ENCODE results near the gene POU3F3.

The POU3F3 gene

GRCh38 chr2:104888489-104889258 lies 34.8 kb downstream of the POU3F3 start:
- Mint-ChIP-seq H3K9me3 (peaks cover 0 to 7% of the 10 kb centered on the region in 2 donors), H3K4me1 (peaks cover 18 to 29% of the 10 kb centered on the region in 2 donors), H3K27me3 (peaks cover 5 to 10% of the 10 kb centered on the region in 2 donors), H3K36me3 (no peaks in the 10 kb centered on the region), H3K4me3 (peak overlapping the region in 1 of 2 donors; percentile 32), H3K27ac (no peak overlapping the region)
- ATAC-seq (replicated peaks) (peak; percentile 63 to 68), DNase-seq (no peak)

GRCh38 chr2:104889291-104889959 lies 35.5 kb downstream of the POU3F3 start:
- DNase-seq = no peak
- Mint-ChIP-seq H3K4me1 (peaks cover 18 to 29% of the 10 kb centered on the region in 2 donors), H3K27me3 (peaks cover under 1 to 6% of the 10 kb centered on the region in 2 donors), H3K4me3 (peak overlapping the region in 1 of 2 donors; percentile 32), H3K27ac (peak overlapping the region; percentile 37), H3K36me3 (no peaks in the 10 kb centered on the region), H3K9me3 (peaks cover 0 to 7% of the 10 kb centered on the region in 2 donors)
- peak; percentile 85 to 86 for ATAC-seq (replicated peaks)

GRCh38 chr2:104889960-104890684 lies 36.2 kb downstream of the POU3F3 start:
- DNase-seq = no peak
- no peak overlapping the region for H3K4me3 Mint-ChIP-seq
- ATAC-seq (replicated peaks) = no peak
- H3K4me1 Mint-ChIP-seq = peaks cover 18 to 29% of the 10 kb centered on the region in 2 donors
- H3K9me3 Mint-ChIP-seq = peaks cover 0 to 7% of the 10 kb centered on the region in 2 donors
- H3K27me3 Mint-ChIP-seq = peaks cover 7 to 8% of the 10 kb centered on the region in 2 donors
- H3K36me3 Mint-ChIP-seq = no peaks in the 10 kb centered on the region
- H3K27ac Mint-ChIP-seq = peak overlapping the region; percentile 37

GRCh38 chr2:104890685-104891069 lies 36.8 kb downstream of the POU3F3 start:
- peaks cover 0 to 7% of the 10 kb centered on the region in 2 donors for H3K9me3 Mint-ChIP-seq
- no peak overlapping the region for H3K27ac Mint-ChIP-seq
- no peaks in the 10 kb centered on the region for H3K36me3 Mint-ChIP-seq
- no peak for DNase-seq
- H3K4me1 Mint-ChIP-seq = peaks cover 18 to 29% of the 10 kb centered on the region in 2 donors
- ATAC-seq (replicated peaks) = no peak
- peaks cover 9 to 11% of the 10 kb centered on the region in 2 donors for H3K27me3 Mint-ChIP-seq
- no peak overlapping the region for H3K4me3 Mint-ChIP-seq

- no peak for DNase-seq
- H3K4me1 Mint-ChIP-seq = peaks cover 18 to 29% of the 10 kb centered on the region in 2 donors
- peaks cover 0 to 9% of the 10 kb centered on the region in 2 donors for H3K9me3 Mint-ChIP-seq
Observed at GRCh38 chr2:104891145-104891544, 37.2 kb downstream of the POU3F3 start.

GRCh38 chr2:104896446-104896845 lies 42.5 kb downstream of the POU3F3 start:
- Mint-ChIP-seq H3K27me3 (peaks cover 16 to 30% of the 10 kb centered on the region in 2 donors), H3K36me3 (no peaks in the 10 kb centered on the region), H3K27ac (no peak overlapping the region), H3K4me3 (no peak overlapping the region), H3K9me3 (peaks cover 0 to 2% of the 10 kb centered on the region in 2 donors), H3K4me1 (no peaks in the 10 kb centered on the region)
- DNase-seq (no peak), ATAC-seq (replicated peaks) (no peak)

More at GRCh38 chr2:104891145-104891544, 37.2 kb downstream of the POU3F3 start:
- Mint-ChIP-seq H3K27ac (no peak overlapping the region), H3K36me3 (no peaks in the 10 kb centered on the region), H3K27me3 (peaks cover 9 to 11% of the 10 kb centered on the region in 2 donors), H3K4me3 (no peak overlapping the region)
- no peak for ATAC-seq (replicated peaks)

GRCh38 chr2:104897515-104898184 lies 43.7 kb downstream of the POU3F3 start:
- peaks cover 0 to 2% of the 10 kb centered on the region in 2 donors for H3K9me3 Mint-ChIP-seq
- no peak for ATAC-seq (replicated peaks)
- no peaks in the 10 kb centered on the region for H3K4me1 Mint-ChIP-seq

GRCh38 chr2:104900608-104901007 lies 46.7 kb downstream of the POU3F3 start:
- H3K4me1 Mint-ChIP-seq = no peaks in the 10 kb centered on the region
- no peak for ATAC-seq (replicated peaks)
- H3K4me3 Mint-ChIP-seq = no peak overlapping the region
- DNase-seq = no peak
- H3K27ac Mint-ChIP-seq = no peak overlapping the region
- peaks cover 0 to 2% of the 10 kb centered on the region in 2 donors for H3K9me3 Mint-ChIP-seq
- H3K27me3 Mint-ChIP-seq = peaks cover 5 to 21% of the 10 kb centered on the region in 2 donors
- no peaks in the 10 kb centered on the region for H3K36me3 Mint-ChIP-seq

More at GRCh38 chr2:104897515-104898184, 43.7 kb downstream of the POU3F3 start:
- H3K27ac Mint-ChIP-seq = no peak overlapping the region
- H3K27me3 Mint-ChIP-seq = peaks cover 16 to 30% of the 10 kb centered on the region in 2 donors
- no peaks in the 10 kb centered on the region for H3K36me3 Mint-ChIP-seq
- no peak for DNase-seq
- no peak overlapping the region for H3K4me3 Mint-ChIP-seq

GRCh38 chr2:104901037-104901881 lies 47.3 kb downstream of the POU3F3 start:
- H3K4me1 Mint-ChIP-seq = no peaks in the 10 kb centered on the region
- H3K27ac Mint-ChIP-seq = no peak overlapping the region
- no peaks in the 10 kb centered on the region for H3K9me3 Mint-ChIP-seq
- H3K4me3 Mint-ChIP-seq = no peak overlapping the region
- DNase-seq (no peak), ATAC-seq (replicated peaks) (no peak)
- H3K27me3 Mint-ChIP-seq = peaks cover 5 to 21% of the 10 kb centered on the region in 2 donors
- no peaks in the 10 kb centered on the region for H3K36me3 Mint-ChIP-seq

- Mint-ChIP-seq H3K36me3 (no peaks in the 10 kb centered on the region), H3K9me3 (no peaks in the 10 kb centered on the region), H3K4me1 (no peaks in the 10 kb centered on the region), H3K27me3 (peaks cover 6 to 17% of the 10 kb centered on the region in 2 donors), H3K4me3 (no peak overlapping the region), H3K27ac (no peak overlapping the region)
- ATAC-seq (replicated peaks) = no peak
- no peak for DNase-seq
Observed at GRCh38 chr2:104902317-104902716, 48.4 kb downstream of the POU3F3 start.
